Upper lobe of left lung (tissue), 4 donors: ENCODE measurements around the gene CDC42BPA.

Source experiments
- CTCF ChIP-seq, 6 experiments: fragments of 450-650 bp in 4 of 6; fragments of 200-600 bp in 2 of 6; sonication (generic) in 2 of 6; IDR thresholded peaks; one replicate each; pipeline ENCODE4 v1.5.1; 2016 to 2019; ENCODE audit warnings: antibody characterized with exemption in 6 of 6
- POLR2A ChIP-seq, 4 donors: fragments of 450-650 bp; IDR thresholded peaks; one replicate each; pipeline ENCODE4 v1.5.1; 2016 to 2017; ENCODE audit warnings: antibody characterized with exemption in 4 of 4, mild to moderate bottlenecking in 2 of 4
- POLR2AphosphoS5 ChIP-seq, 2 donors: sonication (generic); formaldehyde crosslinking; IDR thresholded peaks; one replicate each; pipeline ENCODE4 v1.5.1; 2017; ENCODE audit warnings: antibody characterized with exemption in 2 of 2

GRCh38 chr1:226943156-226943555, 375.1 kb downstream of the CDC42BPA start:
- TF ChIP-seq POLR2A (IDR thresholded peaks at IDR 0.05) (no peak), CTCF (IDR thresholded peaks at IDR 0.05) (no peak), POLR2AphosphoS5 (IDR thresholded peaks at IDR 0.05) (no peak)
